NB4 (cell line): Measurements from ENCODE around the gene NCCRP1.

ENCODE experiments used
- MAX ChIP-seq: IDR thresholded peaks from 2 replicates; pipeline ENCODE4 v1.6.1; 2011; ENCODE audit warnings: low read depth, low read length
- POLR2A ChIP-seq: IDR thresholded peaks from 2 replicates; pipeline ENCODE4 v1.6.1; 2011; ENCODE audit warnings: mild to moderate bottlenecking; ENCODE audit not compliant: insufficient read length; ENCODE audit errors: extremely low read depth
- TF ChIP-seq, protein P1 (sequence below): IDR thresholded peaks from one replicate; pipeline ENCODE4 v1.5.1; 2012; ENCODE audit warnings: low read depth, low read length

- no peak for TF ChIP-seq POLR2A
- TF ChIP-seq, protein P1, sequence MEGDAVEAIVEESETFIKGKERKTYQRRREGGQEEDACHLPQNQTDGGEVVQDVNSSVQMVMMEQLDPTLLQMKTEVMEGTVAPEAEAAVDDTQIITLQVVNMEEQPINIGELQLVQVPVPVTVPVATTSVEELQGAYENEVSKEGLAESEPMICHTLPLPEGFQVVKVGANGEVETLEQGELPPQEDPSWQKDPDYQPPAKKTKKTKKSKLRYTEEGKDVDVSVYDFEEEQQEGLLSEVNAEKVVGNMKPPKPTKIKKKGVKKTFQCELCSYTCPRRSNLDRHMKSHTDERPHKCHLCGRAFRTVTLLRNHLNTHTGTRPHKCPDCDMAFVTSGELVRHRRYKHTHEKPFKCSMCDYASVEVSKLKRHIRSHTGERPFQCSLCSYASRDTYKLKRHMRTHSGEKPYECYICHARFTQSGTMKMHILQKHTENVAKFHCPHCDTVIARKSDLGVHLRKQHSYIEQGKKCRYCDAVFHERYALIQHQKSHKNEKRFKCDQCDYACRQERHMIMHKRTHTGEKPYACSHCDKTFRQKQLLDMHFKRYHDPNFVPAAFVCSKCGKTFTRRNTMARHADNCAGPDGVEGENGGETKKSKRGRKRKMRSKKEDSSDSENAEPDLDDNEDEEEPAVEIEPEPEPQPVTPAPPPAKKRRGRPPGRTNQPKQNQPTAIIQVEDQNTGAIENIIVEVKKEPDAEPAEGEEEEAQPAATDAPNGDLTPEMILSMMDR, result no peak
- no peak for TF ChIP-seq MAX
These were observed 42.1 kb upstream of the NCCRP1 start for GRCh38 chr19:39154629-39155100.
